ENCODE data around the gene LONP1.

GRCh38 chr19:5663904-5664303 is 56.0 kb downstream of the LONP1 start:
- TF ChIP-seq CTCF (IDR thresholded peaks at IDR 0.05) (no peak), EZH2 (IDR thresholded peaks at IDR 0.05) (no peak)
